ENCODE results near the gene TBRG4.

TBRG4 gene

GRCh38 chr7:45111298-45112223 lies at the start of gene TBRG4:
TBRG4 (minus strand) TSS chr7:45111697; CDS start chr7:45109237, 2,460 bp downstream.
- 0 out of 2 replicates have a peak, but pooled peaks have one; percentile 29 for TF ChIP-seq TCF4 (CRISPR knock-in tag; IDR thresholded peaks at IDR 0.05; ENCODE audit: borderline replicate concordance)
- peak; percentile 16; the same call in 1 of the 2 replicates for TF ChIP-seq PATZ1 (CRISPR knock-in tag; IDR thresholded peaks at IDR 0.05; ENCODE audit: borderline replicate concordance)
- TF ChIP-seq ZNF565 (CRISPR knock-in tag; conservative IDR thresholded peaks at IDR 0.05; ENCODE audit: low read depth) = no peak
- TF ChIP-seq GLIS3 (CRISPR knock-in tag; IDR thresholded peaks at IDR 0.05) = peak; percentile 59; the same call in 1 of the 2 replicates
- peak; percentile 33; the same call in 1 of the 2 replicates for TF ChIP-seq ZFP30 (CRISPR knock-in tag; IDR thresholded peaks at IDR 0.05)
- TF ChIP-seq ZNF8 (CRISPR knock-in tag; IDR thresholded peaks at IDR 0.05) = peak; percentile 54; the same call in 1 of the 2 replicates
- TF ChIP-seq CREB5 (CRISPR knock-in tag; IDR thresholded peaks at IDR 0.05; ENCODE audit: low read depth) = 0 out of 2 replicates have a peak, but pooled peaks have one; percentile 12
- TF ChIP-seq ZNF70 (CRISPR knock-in tag; IDR thresholded peaks at IDR 0.05) = peak; percentile 45; the same call in 1 of the 2 replicates
- no peak for TF ChIP-seq OSR1 (CRISPR knock-in tag; IDR thresholded peaks at IDR 0.05)
- no peak for TF ChIP-seq ESRRG (CRISPR knock-in tag; IDR thresholded peaks at IDR 0.05)
- peak; percentile 95 for ATAC-seq

GRCh38 chr7:45161138-45161537 lies 49.6 kb upstream of the TBRG4 start:
- no peak for ATAC-seq
- TF ChIP-seq POU6F1 (CRISPR knock-in tag; IDR thresholded peaks at IDR 0.05; ENCODE audit: borderline replicate concordance, low read depth) (no peak), ARNTL (CRISPR knock-in tag; IDR thresholded peaks at IDR 0.05; ENCODE audit: borderline replicate concordance, low read depth) (no peak), CSRNP3 (CRISPR knock-in tag; IDR thresholded peaks at IDR 0.05) (no peak), ZFP30 (CRISPR knock-in tag; IDR thresholded peaks at IDR 0.05) (no peak), ZNF70 (CRISPR knock-in tag; IDR thresholded peaks at IDR 0.05) (no peak), CSDC2 (CRISPR knock-in tag; IDR thresholded peaks at IDR 0.05) (no peak), RARB (CRISPR knock-in tag; IDR thresholded peaks at IDR 0.05) (no peak), PPARA (CRISPR knock-in tag; IDR thresholded peaks at IDR 0.05; ENCODE audit: borderline replicate concordance) (no peak), TCF4 (CRISPR knock-in tag; IDR thresholded peaks at IDR 0.05; ENCODE audit: borderline replicate concordance) (no peak), ZNF8 (CRISPR knock-in tag; IDR thresholded peaks at IDR 0.05) (no peak), CREB5 (CRISPR knock-in tag; IDR thresholded peaks at IDR 0.05; ENCODE audit: low read depth) (no peak), ZC3H10 (CRISPR knock-in tag; IDR thresholded peaks at IDR 0.05) (no peak), GLIS3 (CRISPR knock-in tag; IDR thresholded peaks at IDR 0.05) (no peak), BACH2 (CRISPR knock-in tag; IDR thresholded peaks at IDR 0.05; ENCODE audit: borderline replicate concordance) (no peak)

- ATAC-seq = no peak
- TF ChIP-seq GLIS3 (CRISPR knock-in tag; IDR thresholded peaks at IDR 0.05) (no peak), ZFP30 (CRISPR knock-in tag; IDR thresholded peaks at IDR 0.05) (no peak), ARNTL (CRISPR knock-in tag; IDR thresholded peaks at IDR 0.05; ENCODE audit: borderline replicate concordance, low read depth) (no peak), CSDC2 (CRISPR knock-in tag; IDR thresholded peaks at IDR 0.05) (no peak), TSHZ2 (CRISPR knock-in tag; IDR thresholded peaks at IDR 0.05) (no peak), ZNF70 (CRISPR knock-in tag; IDR thresholded peaks at IDR 0.05) (no peak), PATZ1 (CRISPR knock-in tag; IDR thresholded peaks at IDR 0.05; ENCODE audit: borderline replicate concordance) (no peak), CREB5 (CRISPR knock-in tag; IDR thresholded peaks at IDR 0.05; ENCODE audit: low read depth) (no peak), TOX (CRISPR knock-in tag; IDR thresholded peaks at IDR 0.05; ENCODE audit: borderline replicate concordance) (no peak), TCF4 (CRISPR knock-in tag; IDR thresholded peaks at IDR 0.05; ENCODE audit: borderline replicate concordance) (no peak), ZC3H10 (CRISPR knock-in tag; IDR thresholded peaks at IDR 0.05) (no peak)
Measured at GRCh38 chr7:45160417-45160881, 49.0 kb upstream of the TBRG4 start.
